ENCODE data around the gene NAA20.

The NAA20 gene, protein sequence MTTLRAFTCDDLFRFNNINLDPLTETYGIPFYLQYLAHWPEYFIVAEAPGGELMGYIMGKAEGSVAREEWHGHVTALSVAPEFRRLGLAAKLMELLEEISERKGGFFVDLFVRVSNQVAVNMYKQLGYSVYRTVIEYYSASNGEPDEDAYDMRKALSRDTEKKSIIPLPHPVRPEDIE

DNA sequence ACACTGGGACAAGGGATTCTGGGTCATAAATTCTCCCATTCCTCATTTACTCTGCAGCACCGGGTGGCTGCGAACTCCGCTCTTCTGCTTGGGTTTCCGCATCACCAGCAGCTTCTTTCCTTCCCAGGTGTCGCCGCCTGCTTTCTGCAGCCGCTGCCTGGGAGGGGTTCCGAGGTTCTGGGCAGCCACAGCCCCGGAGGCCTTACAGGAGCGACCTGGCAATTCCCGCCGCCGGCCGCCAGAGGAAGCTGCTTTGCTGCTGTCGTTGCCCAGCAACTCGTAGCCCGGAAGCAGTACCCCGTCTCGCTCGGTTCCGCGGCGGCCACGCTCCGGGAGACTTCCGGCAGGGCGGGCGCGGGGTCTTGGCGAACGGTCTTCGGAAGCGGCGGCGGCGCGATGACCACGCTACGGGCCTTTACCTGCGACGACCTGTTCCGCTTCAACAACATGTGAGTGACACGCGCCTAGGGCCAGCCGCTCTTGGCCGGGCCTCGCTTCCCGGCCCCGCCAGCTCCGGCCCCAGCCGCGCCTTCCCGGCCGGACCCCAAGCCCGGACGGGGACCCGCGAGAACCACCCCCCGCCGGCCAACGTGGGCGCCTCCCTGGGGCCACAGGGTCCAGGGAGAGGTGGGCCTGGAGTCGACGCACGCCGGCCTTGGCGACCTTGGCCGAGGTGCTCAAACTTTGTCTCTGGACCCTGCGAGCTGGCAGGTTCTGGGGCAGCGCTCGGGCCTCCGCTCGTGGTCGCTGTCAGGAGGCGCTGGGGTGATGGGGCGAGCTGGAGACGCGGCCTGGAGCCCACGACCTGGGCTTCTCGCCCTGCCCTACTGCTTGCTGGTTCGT, at the start of gene NAA20:
Gene NAA20, plus strand, starts transcription at position 362 of the 843 bp plus-strand sequence. Its CDS starts 35 bp downstream, at position 397.
- peak; percentile 85 to 87 for DNase-seq

DNA sequence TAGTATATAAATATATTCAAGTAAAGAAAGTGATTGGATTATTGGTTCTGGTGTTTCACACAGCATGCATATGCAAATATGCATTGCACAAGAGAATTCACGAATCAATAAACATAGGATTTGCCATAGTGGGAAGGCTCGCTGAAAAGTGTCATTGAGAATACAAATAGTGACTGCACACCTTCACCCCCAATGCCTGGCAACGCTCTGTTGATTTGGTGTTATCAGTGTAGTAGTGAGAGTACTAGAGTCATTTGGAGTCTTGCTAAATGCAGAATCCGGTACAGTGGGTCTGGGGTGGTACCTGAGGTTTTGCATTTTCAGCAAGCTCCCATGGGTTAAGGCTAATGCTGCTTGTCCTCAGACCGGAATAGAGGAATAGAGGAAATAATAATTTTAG, 49.7 kb upstream of the NAA20 start:
- no peak for DNase-seq

GRCh38 chr20:19968028-19968427, 49.1 kb upstream of the NAA20 start:
- no peak for DNase-seq

- DNase-seq, result no peak
Observed at GRCh38 chr20:19968466-19969073, 48.6 kb upstream of the NAA20 start.

DNA sequence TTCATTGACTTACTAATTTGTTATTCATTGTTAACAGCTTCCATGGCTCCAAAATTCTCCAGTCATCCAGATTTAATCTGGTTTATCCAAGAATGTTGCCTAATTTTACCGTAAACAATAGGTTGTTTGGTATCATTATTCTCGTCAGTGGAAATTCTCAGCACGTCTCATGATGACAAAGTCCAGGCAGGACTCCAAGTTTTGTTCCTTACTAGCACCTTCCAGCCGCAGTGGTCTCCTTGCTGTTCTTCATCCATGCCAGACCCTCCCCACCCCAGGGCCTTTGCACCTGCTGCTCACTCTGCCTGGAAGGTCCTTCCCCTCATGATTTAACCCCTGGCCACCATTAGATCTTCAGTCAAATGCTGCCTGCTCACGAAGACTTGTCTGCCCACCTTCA, 48.1 kb upstream of the NAA20 start:
- no peak for DNase-seq

GRCh38 chr20:19969507-19970255, 47.5 kb upstream of the NAA20 start:
- no peak for DNase-seq

GRCh38 chr20:19970256-19970765, 46.9 kb upstream of the NAA20 start:
- DNase-seq, result no peak

DNA sequence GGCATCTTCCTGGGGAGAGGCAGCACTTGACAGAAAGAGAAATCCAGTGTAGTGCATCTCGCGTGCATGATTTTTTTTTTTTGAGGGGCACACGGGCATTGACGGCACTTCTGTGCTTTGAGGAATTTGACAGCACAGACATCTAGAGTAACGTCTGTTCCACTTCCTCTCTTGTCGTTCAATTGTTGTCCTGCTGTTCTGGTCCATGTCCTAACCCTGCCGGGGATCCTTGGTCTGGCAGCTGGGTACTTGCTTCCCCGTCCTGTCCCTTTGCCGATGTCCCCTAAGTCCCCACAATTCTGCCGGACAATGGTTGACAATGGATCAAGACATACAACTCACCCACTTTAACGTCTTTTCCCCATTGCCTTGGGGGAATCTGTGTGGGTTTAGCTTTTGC, 46.0 kb upstream of the NAA20 start:
- no peak for DNase-seq

GRCh38 chr20:19973961-19974629, 43.1 kb upstream of the NAA20 start:
- DNase-seq, result no peak

- DNase-seq, result no peak
Observed at GRCh38 chr20:19974630-19975435, 42.3 kb upstream of the NAA20 start.

GRCh38 chr20:19975436-19975799, 41.7 kb upstream of the NAA20 start:
- no peak for DNase-seq

GRCh38 chr20:19975901-19976300, 41.3 kb upstream of the NAA20 start:
- no peak for DNase-seq

- no peak for DNase-seq
Observed at GRCh38 chr20:19976595-19977372, 40.4 kb upstream of the NAA20 start.

GRCh38 chr20:19977373-19977770, 39.8 kb upstream of the NAA20 start:
- DNase-seq, result no peak

DNA sequence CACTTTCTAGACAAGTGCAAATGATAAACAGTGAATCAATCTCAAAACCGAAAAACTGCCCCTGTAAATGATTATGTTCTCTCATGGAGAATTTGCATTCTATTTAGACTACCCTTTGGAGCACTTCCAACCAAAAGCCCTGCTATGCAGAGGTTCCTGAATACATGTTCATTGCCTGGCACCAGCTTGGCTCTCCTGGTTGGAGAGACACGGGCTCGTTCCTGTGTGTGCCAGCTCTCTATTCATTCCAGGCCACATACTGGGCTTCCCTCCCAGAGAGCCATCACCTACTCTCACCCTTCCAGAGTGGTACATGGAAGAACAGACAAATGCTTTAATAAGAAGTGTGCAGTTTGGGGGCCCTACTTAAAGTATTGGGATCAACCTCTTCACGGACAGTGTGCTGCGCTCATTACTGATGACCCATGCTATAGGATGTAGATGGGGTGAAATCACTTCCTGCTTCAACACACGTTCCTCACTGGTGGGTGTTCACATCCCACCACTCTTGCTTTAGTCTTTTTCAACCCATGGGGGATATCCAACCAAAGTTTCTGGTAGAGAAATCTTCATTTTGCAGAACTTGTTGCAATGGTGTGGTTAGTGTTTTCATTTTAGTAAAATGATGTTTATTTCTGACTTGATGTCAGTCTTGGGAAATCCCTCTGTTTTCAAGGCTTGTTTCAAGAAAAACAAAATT, 38.5 kb upstream of the NAA20 start:
- no peak for DNase-seq

- no peak for DNase-seq
Observed at GRCh38 chr20:19981031-19981451, 36.1 kb upstream of the NAA20 start.

DNA sequence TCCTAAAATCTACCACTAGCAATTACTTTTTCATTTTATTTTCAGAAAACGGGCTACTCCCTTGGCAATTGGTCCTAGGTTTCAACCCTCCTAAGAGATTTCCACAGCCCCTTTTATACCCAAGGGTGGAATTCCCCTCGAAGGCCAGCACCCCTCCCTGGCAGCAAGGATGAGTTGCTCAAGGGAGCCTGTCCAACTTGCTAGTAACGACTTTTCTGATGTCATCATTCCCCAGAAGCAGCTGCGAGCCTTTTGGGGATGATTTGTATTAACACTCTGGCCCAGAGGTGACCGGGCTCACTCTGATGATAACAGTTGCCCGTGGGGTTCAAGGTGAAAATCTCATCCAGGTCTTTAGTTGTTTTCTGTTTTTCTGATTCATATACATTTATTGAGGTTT, 30.7 kb upstream of the NAA20 start:
- DNase-seq, result no peak

DNA sequence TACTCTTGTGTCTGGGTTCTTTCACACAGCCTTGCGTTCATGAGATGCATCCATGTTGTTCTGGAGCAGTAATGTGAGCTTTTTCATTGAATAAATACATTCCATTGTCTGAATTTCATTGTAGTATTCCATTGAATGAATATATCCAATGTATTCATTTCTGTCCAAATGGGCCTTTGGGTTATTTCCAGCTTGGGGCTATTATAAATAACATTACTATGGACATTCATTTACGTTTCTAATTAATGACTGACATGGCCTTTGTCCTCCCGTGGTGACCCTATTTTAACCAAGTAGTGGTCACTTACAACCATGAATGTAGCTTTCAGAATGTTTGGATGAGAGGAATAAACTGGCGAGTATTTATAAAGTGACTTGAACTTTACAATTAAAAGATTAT, 30.1 kb upstream of the NAA20 start:
- no peak for DNase-seq

GRCh38 chr20:19990850-19991249, 26.3 kb upstream of the NAA20 start:
- DNase-seq, result no peak

GRCh38 chr20:19991308-19991707, 25.9 kb upstream of the NAA20 start:
- DNase-seq, result no peak
